GM21528 (cell line): ENCODE measurements around the gene AWAT2.
"Not testable (repeated sequence)": the region's sequence is repeated elsewhere in the genome, so short reads cannot be mapped to it uniquely, and the experiment has no call there.

ENCODE experiments used
- ATAC-seq: cut with Tn5 transposase; IDR thresholded peaks from one replicate; pipeline ENCODE4 v1.9.1; 2021; ENCODE audit warnings: mild to moderate bottlenecking, moderate library complexity; ENCODE audit not compliant: unreplicated experiment, low FRiP score

Gene AWAT2

GRCh38 chrX:70001708-70002341 is 47.9 kb downstream of the AWAT2 start:
- no peak for ATAC-seq

- ATAC-seq, result no peak
Measured at GRCh38 chrX:70001269-70001668, 48.5 kb downstream of the AWAT2 start.

GRCh38 chrX:69998299-69998698 is 51.4 kb downstream of the AWAT2 start:
- ATAC-seq, result not testable (repeated sequence)

- ATAC-seq, result no peak
Measured at GRCh38 chrX:69996113-69996468, 53.6 kb downstream of the AWAT2 start.

- no peak for ATAC-seq
Measured at GRCh38 chrX:69995362-69996112, 54.2 kb downstream of the AWAT2 start.

- ATAC-seq, result no peak
Measured at GRCh38 chrX:69993494-69993893, 56.2 kb downstream of the AWAT2 start.

- no peak for ATAC-seq
Measured at GRCh38 chrX:69991685-69992084, 58.1 kb downstream of the AWAT2 start.
